Fibroblast of peridontal ligament (primary cell): ENCODE measurements around the gene PDZD2.

Experiments
- DNase-seq: peaks from one replicate; pipeline ENCODE4 v3.0.0-alpha.2; 2010; ENCODE audit errors: extremely low read depth

PDZD2 gene

GRCh38 chr5:31924005-31924404, 285.1 kb downstream of the PDZD2 start:
- DNase-seq: no peak

DNA sequence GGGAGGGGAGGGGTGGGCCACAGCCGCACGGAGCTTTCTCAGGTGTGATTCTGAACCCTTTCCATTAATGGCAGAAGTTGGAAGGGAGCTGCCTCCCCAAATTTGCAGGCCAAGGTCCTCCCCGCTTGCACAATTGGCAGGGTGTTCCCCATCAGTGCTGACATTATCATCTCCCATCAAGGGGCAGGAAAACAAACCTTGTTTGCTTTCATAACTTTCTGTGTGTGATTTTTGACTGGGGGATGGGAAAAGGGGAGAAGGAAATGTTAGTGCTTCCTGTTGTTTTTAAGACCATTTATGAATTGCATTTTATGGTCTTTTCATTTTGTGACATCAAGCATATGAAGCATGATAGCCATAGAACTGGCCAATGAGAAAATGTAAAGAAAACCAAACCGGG, 292.9 kb downstream of the PDZD2 start:
- DNase-seq: no peak

GRCh38 chr5:31934156-31934555, 295.2 kb downstream of the PDZD2 start:
- DNase-seq: no peak

GRCh38 chr5:31935496-31936369, 296.8 kb downstream of the PDZD2 start:
- DNase-seq: no peak

- DNase-seq: no peak
Observed at GRCh38 chr5:31936683-31937082, 297.8 kb downstream of the PDZD2 start.

DNA sequence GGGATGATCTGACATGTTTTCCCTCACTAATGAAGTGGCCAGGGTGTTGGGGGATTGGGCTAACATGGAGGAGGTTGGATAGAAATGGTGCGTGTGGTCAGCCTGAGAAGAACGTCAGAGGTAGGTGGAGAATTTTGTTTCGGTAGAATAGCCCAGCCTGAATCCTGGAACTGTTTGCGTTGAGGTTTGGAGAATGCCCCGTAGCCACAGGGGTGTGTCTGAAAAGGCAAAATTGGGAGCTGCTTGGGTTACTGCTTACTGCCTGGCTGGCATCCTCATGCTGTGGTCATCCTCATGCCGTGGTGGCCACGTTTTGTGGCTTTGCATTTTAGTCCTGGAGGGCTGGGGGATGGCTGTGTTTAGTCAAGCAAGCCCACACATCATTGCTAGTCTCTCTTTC, 298.3 kb downstream of the PDZD2 start:
- peak; percentile 56 for DNase-seq

GRCh38 chr5:31937703-31938102, 298.8 kb downstream of the PDZD2 start:
- DNase-seq: no peak

GRCh38 chr5:31939151-31939550, 300.2 kb downstream of the PDZD2 start:
- DNase-seq: no peak

DNA sequence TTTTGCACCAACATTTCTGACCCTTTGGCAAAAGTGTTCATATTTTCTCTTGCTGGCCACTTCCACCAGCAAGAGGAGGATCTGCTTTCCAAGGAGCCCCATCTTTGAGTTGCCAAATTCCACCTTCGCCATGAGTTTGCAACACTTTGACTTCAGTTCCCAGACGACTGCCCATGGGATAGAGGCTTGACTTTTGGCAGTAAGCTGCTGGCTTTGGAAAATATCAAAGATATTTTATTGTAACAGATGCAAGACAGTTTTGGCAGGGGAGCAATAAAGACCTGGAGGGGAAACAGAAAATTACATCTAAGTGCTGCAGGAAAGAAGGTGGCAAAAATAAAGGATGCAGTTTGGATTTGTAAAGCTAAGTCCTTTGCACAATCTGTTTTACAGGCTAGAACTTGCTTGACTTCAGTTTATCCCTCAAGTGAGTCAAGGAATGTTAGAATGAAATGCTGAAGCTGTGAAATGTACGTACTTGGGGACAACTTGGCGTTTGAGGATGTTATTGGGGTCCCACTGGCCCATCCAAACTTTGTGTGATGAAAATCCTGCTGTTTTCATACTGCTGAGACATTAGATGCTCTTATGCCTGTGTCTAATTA, 302.3 kb downstream of the PDZD2 start:
- no peak for DNase-seq

GRCh38 chr5:31942546-31942945, 303.6 kb downstream of the PDZD2 start:
- peak; percentile 62 for DNase-seq

DNA sequence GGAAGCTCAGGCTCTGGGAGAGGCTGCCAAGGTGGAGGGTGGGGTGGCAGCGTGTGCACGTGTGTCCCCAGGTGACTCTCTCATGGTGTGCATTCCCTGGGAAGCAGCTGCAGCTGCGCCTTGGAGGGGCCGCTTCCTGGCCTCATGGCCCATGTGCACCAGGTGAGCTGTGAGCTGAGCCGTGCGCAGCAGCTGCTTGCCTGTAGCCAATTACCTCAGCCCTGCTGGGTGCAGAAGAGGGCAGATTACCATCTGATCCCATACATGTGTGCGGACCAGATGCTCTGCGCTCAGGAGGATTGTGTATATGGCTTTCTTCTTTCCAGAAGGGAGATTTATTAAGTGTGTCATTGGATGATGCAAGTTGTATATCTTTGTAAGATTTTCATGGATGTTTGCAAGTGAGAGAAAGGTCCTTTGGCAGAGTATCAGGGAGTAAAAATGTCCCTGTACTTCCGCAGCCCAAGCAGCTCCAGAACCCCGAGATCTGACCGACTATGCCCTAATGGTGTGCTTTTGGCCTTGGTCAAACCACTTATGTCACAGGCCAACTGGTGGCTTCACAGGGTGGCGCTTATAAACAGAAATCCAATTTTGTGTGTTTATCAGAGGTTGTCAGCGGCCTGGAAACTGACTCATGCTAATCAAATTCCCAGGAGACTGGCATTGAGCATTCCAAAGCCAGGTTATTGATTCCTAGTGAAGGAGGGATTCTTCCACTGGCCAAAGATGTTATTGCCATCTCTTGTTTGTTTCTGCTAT, 305.9 kb downstream of the PDZD2 start:
- DNase-seq: no peak

DNA sequence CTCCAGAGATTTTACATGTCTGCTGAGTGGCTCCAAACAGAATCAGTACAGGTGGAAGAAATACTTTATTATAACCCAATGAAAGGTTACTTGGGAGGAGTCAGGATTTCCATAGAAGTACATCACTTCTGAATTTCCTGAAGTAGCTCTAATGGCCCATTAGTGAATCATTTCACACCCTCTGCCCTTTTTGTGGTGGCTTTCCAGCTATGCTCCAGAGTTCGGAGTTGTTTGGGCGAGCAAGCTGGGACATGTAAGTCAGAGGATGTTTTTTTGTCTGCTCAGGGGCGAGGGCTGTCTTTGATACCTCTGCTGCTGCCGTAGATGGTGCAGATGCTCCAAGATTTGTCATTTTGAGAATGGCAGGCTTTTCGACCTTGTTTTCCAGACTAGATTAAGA, 309.1 kb downstream of the PDZD2 start:
- no peak for DNase-seq

DNA sequence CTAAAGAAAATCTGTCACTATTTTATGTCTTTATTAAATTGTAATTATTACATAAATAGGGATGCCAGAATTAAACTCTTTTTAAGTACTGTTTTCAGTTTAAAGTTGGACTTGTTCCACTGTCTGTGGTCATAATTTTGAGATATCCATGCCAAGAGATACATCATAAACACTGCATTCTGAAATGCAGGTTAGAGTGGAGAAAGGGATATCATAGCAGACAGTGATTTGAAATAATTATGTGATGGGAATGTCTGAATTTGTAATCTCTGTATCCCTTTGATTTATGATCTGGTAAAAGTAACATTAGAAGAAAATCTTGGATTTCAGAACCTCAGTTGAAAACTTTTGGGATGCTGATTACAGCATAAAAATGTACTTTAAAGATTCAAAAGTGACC, 313.1 kb downstream of the PDZD2 start:
- no peak for DNase-seq

GRCh38 chr5:31954091-31954490, 315.2 kb downstream of the PDZD2 start:
- DNase-seq: no peak

DNA sequence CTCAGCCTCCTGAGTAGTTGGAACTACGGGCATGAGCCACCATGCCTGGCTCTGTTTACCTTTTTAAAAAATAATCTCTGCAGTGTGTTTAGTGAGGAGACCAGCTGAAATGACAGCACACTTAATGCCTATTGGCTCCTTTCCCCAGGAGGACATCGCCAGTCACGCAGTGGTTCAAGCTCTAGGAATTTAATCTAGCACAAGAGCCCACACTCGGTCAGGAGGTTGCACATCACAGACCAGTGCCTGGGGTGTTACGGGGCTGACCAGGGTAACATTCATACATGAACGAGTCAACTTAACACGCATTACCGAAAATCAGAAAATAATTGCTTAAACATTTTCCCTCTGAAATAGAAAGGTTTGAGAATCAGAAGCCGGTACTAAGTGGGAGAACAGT, 318.2 kb downstream of the PDZD2 start:
- DNase-seq: no peak

- no peak for DNase-seq
Observed at GRCh38 chr5:31962351-31962751, 323.4 kb downstream of the PDZD2 start.

DNA sequence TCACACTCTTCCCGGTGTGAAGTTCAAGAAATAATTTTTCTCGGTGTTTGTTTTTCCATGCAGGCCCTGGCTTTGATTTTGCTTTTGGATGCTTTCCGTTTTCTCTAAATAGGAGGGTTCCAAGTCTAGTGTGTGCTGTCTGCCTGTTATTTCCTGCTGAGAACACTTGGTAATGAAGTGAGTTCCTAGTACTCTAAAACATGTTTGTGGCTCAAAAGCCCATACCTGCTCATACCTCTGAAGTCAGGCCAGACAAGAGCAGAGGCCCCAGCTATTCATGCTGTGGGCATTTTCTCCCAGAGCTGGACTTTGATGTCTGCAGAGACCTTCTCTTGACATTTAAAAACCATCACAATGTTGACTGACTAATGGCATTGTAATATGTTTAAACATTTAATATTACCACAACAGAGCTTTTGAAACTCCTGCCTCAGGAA, 324.0 kb downstream of the PDZD2 start:
- DNase-seq: peak; percentile 3

DNA sequence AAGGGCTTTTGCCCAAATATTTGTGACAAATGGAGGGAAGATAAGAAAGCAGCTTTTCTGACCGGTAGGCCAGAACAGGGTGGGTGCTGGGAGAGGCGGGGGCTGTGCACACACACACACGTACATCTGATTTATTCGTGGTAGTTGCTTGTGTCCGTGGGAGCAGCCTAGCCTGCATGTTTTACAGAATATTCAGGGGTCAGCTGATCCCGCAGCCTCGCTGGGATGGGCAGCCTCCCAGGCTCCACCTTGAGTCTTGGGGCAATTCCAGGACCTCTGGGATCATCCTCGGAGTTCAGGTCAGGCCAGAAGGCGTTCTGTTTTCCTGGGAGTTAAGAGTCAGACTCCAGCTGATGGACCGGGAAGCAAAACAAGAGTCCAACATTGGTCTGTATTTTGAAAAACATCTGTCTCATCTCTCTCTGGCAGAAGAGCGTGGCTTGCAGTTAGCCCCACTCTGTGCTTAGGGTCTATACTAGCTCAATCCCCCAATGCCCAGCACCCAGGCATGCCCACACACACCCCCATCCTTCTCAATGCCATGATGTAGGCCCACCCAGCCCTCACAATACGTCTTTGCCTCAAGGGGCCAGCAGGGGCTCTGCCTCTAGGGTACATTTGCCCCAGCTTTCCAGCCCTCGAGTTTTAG, 324.6 kb downstream of the PDZD2 start:
- no peak for DNase-seq

GRCh38 chr5:31964007-31964360, 325.1 kb downstream of the PDZD2 start:
- DNase-seq: no peak

- DNase-seq: no peak
Observed at GRCh38 chr5:31965227-31965626, 326.3 kb downstream of the PDZD2 start.

GRCh38 chr5:31966936-31967335, 328.0 kb downstream of the PDZD2 start:
- no peak for DNase-seq

DNA sequence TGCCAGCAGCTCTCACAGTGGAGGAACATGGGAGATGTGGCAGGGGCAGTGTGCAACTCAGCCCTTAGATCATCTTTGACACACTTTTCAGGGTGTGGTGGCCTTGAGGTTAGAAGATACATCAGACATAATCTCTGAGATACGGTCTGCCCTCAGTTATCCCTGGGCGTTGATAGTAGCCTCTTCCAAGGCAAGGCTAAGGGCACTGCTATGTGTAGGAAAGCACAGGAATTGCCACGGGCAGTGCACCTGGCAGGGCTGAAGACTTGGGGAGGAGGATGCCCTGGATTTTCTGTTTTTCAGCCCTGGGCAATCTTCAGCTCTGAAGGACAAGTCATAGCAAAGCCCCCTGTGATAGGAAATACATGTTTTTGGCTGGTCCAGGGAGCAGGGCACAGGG, 328.5 kb downstream of the PDZD2 start:
- no peak for DNase-seq
